Suppressor macrophage treated with lipopolysaccharide for 4 hours (primary cell): ENCODE data around the gene OSBPL8.
A peak's percentile ranks its signal among the peaks of the same experiment; 100 is the strongest.
"Not testable (repeated sequence)": the region's sequence is repeated elsewhere in the genome, so short reads cannot be mapped to it uniquely, and the experiment has no call there.

Experiments
- DNase-seq: peaks from one replicate; pipeline ENCODE4 v3.0.0-alpha.2; 2020

Gene OSBPL8

GRCh38 chr12:76519538-76519937, 40.0 kb downstream of the OSBPL8 start:
- DNase-seq: no peak

GRCh38 chr12:76518699-76519098, 40.9 kb downstream of the OSBPL8 start:
- DNase-seq: no peak

DNA sequence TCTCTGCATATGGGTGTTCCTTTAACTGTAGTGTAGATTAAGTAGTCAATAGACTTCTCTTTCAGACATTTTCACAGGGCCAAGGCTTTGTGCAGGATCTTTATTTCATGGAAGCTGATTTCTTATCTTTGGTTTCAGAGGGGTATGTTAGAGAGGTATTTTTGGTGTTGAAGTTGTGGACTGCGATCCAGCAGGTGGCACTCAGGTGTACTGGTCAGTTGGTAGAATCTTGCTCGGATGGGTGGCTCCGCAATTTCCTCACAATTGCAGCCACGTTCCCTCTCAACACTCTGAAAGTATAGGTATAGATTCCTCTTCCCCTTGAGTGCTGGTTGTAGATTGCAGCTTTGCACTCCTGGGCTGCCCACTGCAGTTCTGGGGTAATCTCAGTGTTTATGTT, 44.3 kb downstream of the OSBPL8 start:
- no peak for DNase-seq

DNA sequence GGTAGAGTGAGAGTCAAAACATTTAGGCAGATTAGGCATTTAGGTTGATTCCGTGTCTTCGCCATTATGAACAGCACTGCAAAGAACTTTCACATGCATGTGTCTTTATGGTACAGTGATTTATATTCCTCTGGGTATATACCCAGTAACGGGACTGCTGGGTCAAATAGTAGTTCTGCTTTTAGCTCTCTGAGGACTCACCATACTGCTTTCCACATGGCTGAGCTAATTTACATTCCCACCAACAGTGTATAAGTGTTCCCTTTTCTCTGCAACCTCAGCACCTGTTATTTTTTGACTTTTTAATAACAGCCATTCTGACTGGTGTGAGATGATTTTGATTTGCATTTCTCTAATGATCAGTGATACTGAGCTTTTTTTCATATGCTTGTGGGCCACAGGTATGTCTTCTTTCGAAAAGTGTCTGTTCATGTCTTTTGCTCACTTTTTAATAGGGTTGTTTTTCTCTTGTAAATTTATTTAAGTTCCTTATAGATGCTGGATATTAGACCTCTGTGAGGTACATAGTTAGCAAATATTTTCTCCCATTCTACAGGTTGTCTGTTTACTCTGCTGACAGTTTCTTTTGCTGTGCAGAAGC, 48.4 kb downstream of the OSBPL8 start:
- not testable (repeated sequence) for DNase-seq

GRCh38 chr12:76508128-76508980, 51.2 kb downstream of the OSBPL8 start:
- no peak for DNase-seq

DNA sequence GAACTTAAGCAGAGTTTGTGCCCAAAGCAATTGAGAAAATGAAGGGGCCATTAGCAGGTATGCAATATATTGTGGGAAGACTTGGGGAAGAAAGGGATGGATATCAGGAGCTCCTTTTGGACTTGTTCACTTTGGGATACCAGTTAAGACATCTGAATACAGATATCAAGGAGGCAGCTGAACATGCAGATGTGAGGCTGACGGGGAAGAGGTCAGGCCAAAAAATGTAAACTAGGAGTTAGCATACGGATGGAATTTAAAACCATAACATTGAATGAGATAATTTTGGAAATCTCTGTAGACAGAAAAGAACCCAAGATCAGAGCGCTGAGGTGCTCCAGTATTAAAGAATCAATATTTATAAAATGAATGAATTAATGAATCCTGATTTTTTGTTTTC, 53.4 kb downstream of the OSBPL8 start:
- DNase-seq: no peak

- DNase-seq: no peak
These were observed 54.5 kb downstream of the OSBPL8 start for GRCh38 chr12:76505050-76505449.

DNA sequence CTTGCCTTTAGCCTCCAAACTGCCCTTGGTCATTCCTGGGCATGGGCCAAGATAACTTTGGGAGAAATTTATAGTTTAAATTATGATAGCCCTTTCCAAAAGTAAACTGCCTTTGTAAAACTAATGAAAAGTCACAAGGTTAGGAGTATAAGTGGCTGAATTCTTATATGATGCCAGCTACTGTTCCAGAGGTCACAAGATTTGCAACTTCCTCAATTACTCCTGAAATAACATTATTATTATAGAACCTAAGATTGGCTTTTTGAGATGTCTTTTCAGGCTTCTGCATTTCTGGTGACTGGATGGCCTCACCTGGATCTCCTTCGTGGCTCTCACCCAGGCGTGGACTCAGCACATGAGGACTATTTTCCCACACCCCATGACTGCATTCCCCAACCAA, 55.0 kb downstream of the OSBPL8 start:
- DNase-seq: peak; percentile 11

DNA sequence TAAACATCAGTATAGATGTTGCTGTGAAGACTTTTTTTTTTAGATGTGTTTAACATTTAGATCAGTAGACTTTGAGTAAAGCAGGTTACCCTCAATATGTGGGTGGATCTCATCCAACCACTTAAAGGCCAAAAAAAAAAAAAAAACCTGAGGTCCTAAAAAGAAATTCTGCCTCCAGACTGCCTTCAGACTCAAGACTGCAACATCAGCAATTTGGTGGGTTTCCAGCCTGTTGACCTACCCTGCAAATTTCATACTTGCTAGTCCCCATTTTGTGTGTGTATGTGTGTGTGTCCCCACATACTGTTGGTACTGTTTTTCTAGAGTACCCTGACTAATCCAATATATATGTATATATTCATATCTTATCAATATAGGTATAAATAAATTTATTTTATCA, 55.6 kb downstream of the OSBPL8 start:
- DNase-seq: no peak

GRCh38 chr12:76501390-76501789, 58.2 kb downstream of the OSBPL8 start:
- no peak for DNase-seq

DNA sequence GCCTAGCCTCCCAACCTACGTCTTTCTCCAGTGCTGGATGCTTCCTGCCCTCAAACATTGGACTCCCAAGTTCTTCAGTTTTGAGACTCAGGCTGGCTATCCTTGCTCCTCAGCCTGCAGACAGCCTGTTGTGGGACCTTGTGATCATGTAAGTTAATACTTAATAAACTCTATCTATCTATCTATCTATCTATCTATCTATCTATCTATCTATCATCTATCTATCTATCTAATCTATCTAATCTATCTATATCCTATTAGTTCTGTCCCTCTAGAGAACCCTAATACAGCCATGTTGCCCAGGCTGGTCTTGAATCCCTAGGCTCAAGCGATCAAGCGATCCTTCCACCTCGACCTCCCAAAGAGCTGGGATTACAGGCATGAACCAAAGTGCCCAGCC, 60.4 kb downstream of the OSBPL8 start:
- DNase-seq: not testable (repeated sequence)

DNA sequence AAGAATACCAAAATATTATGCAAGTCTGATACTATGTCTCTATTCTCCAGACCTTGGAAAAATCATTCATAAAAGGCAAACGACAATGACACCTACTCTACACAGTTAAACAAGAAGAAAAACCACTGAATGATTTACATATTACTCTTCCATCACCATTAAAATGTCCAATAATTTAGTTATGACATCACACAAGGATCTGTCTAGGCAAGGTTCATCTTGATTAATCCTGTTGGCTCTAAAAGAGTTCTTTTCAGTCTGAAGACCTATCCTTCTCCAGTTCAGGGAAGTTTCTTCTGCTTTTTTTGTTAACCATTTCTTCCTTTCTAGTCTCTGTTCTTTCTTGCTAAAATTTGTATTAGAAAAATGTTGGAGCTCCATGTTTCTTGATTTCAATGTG, 64.0 kb downstream of the OSBPL8 start:
- DNase-seq: no peak

GRCh38 chr12:76491292-76491691, 68.3 kb downstream of the OSBPL8 start:
- DNase-seq: no peak

- no peak for DNase-seq
These were observed 68.8 kb downstream of the OSBPL8 start for GRCh38 chr12:76490763-76491162.

- no peak for DNase-seq
These were observed 69.8 kb downstream of the OSBPL8 start for GRCh38 chr12:76489737-76490136.

- DNase-seq: no peak
These were observed 73.6 kb downstream of the OSBPL8 start for GRCh38 chr12:76486011-76486410.

DNA sequence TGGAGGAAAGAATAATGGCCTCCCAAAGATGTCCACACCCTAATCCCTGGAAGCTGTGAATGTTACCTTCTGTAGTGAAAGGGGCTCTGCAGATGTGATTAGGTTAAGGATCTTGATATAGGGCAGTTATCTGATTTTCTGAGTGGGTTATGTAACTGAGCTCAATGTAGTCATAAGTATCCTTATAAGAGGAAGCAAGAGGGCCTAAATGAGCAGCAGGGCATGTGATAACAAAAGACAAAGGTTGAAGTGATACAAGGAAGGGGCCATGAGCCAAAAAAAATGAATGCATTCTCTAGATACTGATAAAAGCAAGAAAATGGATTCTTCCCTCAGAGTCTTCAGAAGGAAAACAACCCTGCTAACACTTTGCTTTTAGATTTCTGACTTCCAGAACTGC, 78.8 kb downstream of the OSBPL8 start:
- peak; percentile 47 for DNase-seq

DNA sequence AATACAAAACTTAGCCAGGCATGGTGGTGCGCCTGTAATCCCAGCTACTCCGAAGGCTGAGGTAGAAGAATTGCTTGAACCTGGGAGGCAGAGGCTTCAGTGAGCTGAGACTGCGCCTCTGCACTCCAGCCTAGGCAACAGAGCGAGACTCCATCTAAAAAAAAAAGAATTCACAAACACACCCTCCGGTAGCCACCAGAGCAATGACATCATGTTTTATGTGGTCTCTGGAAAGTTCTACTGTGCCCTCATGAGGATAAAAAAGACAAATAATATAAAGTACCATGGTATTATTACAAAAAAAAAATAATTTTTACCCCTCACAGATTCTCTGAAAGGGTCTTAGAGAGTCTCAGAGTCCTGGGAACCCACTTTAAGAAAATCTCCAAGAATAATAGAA, 81.5 kb downstream of the OSBPL8 start:
- DNase-seq: no peak

GRCh38 chr12:76472862-76473261, 86.7 kb downstream of the OSBPL8 start:
- DNase-seq: not testable (repeated sequence)

GRCh38 chr12:76471579-76471978, 88.0 kb downstream of the OSBPL8 start:
- peak; percentile 12 for DNase-seq

GRCh38 chr12:76470028-76470939, 89.3 kb downstream of the OSBPL8 start:
- peak; percentile 76 for DNase-seq

GRCh38 chr12:76464631-76465166, 94.9 kb downstream of the OSBPL8 start:
- peak; percentile 18 for DNase-seq

- DNase-seq: no peak
These were observed 96.8 kb downstream of the OSBPL8 start for GRCh38 chr12:76462668-76463224.
